Subcutaneous adipose tissue (tissue), 4 donors: ENCODE data around the gene LRRC7. TPM values are rescaled to one million over a fixed set of nuclear protein-coding genes. Genes with fewer than 3 reads are reported as not detected.

Source experiments
- total RNA-seq, 4 donors: library from RNA; depleted of rRNA; stranded (reverse); fragments of >200 nt; gene quantifications; one replicate each; pipeline ENCODE4 v1.1.0, GENCODE V29; 2016
- TF ChIP-seq, protein P1 (sequence below): fragments of 450-650 bp; IDR thresholded peaks from one replicate; pipeline ENCODE4 v1.5.1; 2016; ENCODE audit warnings: low read depth, mild to moderate bottlenecking, control low read depth, antibody characterized with exemption, moderate library complexity

LRRC7 gene
- total RNA-seq, 4 donors from 2014 or later = not detected

DNA sequence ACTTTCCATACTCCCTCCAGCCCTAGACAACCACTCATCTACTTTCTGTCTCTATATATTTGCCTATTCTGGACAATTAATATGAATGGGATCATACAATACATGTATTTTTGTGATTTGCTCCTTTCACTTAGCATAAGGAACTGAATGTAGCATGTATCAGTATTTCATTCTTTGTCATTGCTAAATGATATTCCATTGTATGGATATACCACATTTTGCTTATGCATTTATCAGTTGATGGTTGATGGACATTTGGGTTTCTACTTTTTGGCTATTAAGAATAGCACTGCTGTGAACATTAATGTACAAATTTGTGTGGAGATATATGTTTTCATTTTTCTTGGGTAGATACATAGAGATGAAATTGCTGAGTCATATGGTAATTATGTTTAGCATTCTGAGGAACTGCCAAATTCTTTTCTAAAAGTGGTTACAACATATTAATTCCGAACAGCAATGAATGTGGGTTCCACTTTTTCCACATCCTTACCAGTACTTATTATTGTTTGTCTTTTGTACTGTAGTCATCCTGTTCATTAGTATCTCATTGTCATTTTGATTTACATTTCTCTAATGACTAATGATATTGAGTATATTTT lies 516.7 kb downstream of the LRRC7 start:
- TF ChIP-seq, protein P1, sequence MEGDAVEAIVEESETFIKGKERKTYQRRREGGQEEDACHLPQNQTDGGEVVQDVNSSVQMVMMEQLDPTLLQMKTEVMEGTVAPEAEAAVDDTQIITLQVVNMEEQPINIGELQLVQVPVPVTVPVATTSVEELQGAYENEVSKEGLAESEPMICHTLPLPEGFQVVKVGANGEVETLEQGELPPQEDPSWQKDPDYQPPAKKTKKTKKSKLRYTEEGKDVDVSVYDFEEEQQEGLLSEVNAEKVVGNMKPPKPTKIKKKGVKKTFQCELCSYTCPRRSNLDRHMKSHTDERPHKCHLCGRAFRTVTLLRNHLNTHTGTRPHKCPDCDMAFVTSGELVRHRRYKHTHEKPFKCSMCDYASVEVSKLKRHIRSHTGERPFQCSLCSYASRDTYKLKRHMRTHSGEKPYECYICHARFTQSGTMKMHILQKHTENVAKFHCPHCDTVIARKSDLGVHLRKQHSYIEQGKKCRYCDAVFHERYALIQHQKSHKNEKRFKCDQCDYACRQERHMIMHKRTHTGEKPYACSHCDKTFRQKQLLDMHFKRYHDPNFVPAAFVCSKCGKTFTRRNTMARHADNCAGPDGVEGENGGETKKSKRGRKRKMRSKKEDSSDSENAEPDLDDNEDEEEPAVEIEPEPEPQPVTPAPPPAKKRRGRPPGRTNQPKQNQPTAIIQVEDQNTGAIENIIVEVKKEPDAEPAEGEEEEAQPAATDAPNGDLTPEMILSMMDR = no peak

DNA sequence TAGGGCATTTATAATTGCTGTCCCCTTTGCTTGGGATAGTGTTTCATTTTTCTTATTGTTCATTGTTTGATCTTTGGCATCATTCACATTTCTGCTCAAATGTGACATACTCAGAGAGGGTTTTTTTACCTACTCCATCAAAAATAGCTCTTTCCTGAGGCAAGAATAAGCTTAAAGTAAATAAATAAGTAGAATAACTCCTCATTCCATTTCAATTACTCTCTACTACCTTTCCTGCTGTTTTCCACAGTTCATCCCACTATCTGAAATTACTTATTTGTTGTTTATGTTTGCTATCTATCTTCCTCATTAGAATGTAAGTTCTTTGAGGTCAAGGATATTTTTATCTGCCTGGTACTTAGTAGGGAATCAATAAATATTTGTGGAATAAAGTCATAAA lies 517.8 kb downstream of the LRRC7 start:
- TF ChIP-seq, protein P1 = no peak

DNA sequence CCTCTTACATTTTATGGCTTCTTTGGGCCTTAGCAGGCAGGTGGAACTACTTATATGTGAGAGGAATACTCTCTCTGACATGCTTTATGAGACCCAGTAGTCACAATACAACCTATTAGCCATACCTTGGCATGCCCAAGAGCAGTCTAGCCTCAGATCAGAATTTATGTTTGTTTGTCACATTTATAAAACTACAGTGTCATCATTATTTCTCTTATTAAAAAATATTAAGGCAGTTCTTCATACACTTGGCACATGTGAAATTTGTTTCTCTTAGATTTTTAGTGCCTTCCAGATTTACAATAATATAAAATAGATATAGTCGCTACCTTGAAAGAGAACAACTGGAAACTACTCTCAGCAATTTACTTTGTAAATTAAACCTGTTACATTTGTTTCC lies 519.2 kb downstream of the LRRC7 start:
- TF ChIP-seq, protein P1 = no peak

DNA sequence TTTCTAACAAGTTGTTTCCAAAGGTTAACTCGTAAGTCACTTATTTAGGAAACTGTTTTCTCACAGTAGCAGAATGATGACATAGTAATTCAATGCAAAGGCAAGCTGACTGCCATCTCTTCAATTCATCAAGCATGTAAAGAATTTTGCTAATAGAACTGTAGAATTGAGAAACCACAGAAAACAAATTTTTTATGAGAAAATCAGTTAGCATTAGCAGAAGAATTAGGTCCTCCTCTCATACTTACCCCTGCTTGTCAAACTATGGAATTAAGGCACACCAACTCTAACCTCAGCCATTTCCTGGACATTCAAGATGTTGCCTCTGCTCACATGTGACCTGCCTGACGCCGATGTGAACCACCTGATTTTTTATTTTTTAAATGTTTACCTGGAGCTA lies 522.4 kb downstream of the LRRC7 start:
- TF ChIP-seq, protein P1 = no peak

DNA sequence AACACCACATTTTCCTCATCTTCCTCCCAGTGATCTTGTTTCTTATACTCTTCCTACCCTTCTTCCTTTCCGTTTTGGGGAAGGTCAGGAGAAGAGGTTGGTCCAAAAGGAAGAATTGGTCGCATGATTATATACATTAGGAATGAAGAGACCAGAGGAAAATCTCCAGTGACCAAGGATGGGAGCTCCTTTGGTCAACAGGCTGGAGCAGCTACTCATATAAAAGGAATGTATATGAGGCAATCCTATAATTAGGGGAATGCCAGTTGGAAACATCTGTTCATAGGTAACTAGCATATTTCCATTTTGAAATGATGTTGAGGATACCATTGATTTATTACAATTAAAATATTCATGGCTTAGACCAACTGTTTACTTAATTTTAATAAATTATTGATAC lies 523.2 kb downstream of the LRRC7 start:
- TF ChIP-seq, protein P1 = no peak

DNA sequence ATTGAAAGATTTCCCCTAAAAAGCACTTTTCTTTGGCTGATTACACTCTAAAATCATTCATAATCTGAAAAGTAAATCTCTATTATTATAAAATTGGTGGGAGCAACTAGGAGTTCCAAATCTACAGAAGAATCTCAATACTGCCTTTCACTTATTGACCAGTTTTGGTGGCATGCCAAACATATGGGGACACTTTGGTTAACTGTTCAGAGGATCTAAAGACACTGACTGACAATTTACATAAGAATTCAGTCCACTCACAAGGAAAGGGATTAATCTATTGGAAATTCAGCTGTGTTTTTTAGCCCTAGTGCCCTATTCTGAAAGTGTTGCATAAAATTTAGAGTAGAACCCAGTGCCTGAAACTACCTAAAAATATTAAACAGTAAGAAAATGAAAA lies 524.1 kb downstream of the LRRC7 start:
- TF ChIP-seq, protein P1 = no peak

DNA sequence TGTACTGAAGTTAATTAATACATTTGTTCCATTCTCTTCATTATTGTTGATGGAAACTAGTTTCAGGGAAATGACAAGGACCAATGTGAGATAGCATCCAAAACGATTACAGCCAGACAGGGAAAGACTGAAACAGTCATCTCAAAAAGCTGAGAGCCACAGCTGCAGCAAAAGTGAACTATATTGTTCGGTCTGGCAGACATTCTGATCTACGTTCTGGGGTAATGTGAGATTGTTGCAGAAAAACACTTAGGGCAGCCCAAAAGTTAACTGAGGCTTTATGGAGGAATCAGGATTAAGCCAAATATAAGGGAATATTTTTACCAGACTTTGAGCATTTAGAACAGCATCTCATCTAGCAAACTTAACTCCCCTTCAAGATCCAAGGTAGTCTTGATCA lies 524.8 kb downstream of the LRRC7 start:
- TF ChIP-seq, protein P1 = no peak
